H1 (cell line): ENCODE data around the gene COL19A1. TPM values are rescaled to one million over a fixed set of nuclear protein-coding genes. Genes with fewer than 3 reads are reported as not detected.

ENCODE experiments used
- CTCF ChIA-PET: fragments of 300-600 bp; sonication (Branson Sonifier 250); formaldehyde crosslinking; loops from one replicate; lab custom pipeline; 2021; ENCODE audit not compliant: partially characterized antibody; lab: Charles Lee
- POLR2A ChIA-PET: fragments of 300-600 bp; sonication (Branson Sonifier 250); formaldehyde crosslinking; loops from one replicate; lab custom pipeline; 2021; ENCODE audit warnings: inconsistent platforms; ENCODE audit not compliant: partially characterized antibody; lab: Charles Lee
- DNase-seq, 2 experiments: peaks; one replicate each; pipeline versions ENCODE4 v3.0.0 to v3.0.0-alpha.2; 2010 to 2022; ENCODE audit warnings: low spot score in 2 of 2, low read depth in 1 of 2, mixed read lengths in 1 of 2
- FAIRE-seq: peaks from 2 replicates; lab custom pipeline; 2011; peaks lifted over from hg19 to GRCh38; lab: Jason Lieb, UNC
- H2AFZ ChIP-seq: 2 replicates; pipeline ENCODE4 v1.8.1; 2012; ENCODE audit warnings: low read length, inconsistent platforms
- H2AK5ac ChIP-seq: 2 replicates; pipeline ENCODE4 v1.6.1; 2013; ENCODE audit warnings: low read depth, low read length
- H2BK120ac ChIP-seq: replicated peaks from 2 replicates; pipeline ENCODE3; 2013; ENCODE audit warnings: low read depth, low read length, inconsistent platforms
- H2BK12ac ChIP-seq: 2 replicates; pipeline ENCODE4 v1.6.1; 2013; ENCODE audit warnings: low read depth, low read length
- H2BK15ac ChIP-seq: 2 replicates; pipeline ENCODE4 v1.6.1; 2013; ENCODE audit warnings: low read length
- H2BK20ac ChIP-seq: 2 replicates; pipeline ENCODE4 v1.6.1; 2013; ENCODE audit warnings: low read length
- H2BK5ac ChIP-seq: 2 replicates; pipeline ENCODE4 v1.6.1; 2013; ENCODE audit warnings: low read depth, low read length
- H3K14ac ChIP-seq: 2 replicates; pipeline ENCODE4 v1.6.1; 2013; ENCODE audit warnings: inconsistent platforms; ENCODE audit not compliant: insufficient read length
- H3K18ac ChIP-seq: 2 replicates; pipeline ENCODE4 v1.6.1; 2013; ENCODE audit warnings: low read length; ENCODE audit errors: extremely low read depth
- H3K23ac ChIP-seq: 2 replicates; pipeline ENCODE4 v1.6.1; 2013; ENCODE audit warnings: inconsistent platforms; ENCODE audit not compliant: insufficient read length
- H3K23me2 ChIP-seq: 2 replicates; pipeline ENCODE4 v1.6.1; 2013; ENCODE audit warnings: low read depth, low read length
- H3K27ac ChIP-seq: 2 replicates; pipeline ENCODE4 v1.6.1; 2011; ENCODE audit warnings: low read depth, low read length, inconsistent platforms
- H3K27me3 ChIP-seq, 4 experiments: replicated peaks in 1 of 4; 1 replicate in 1 of 4; 2 replicates in 3 of 4; pipeline versions ENCODE4 v1.6.1 to v1.8.1; 2011 to 2013; ENCODE audit warnings: low read length in 3 of 4, mild to moderate bottlenecking in 3 of 4, inconsistent platforms in 2 of 4, mixed read lengths in 2 of 4, moderate library complexity in 1 of 4; ENCODE audit not compliant: control insufficient read depth in 3 of 4, insufficient read depth in 3 of 4; ENCODE audit errors: extremely low read depth in 1 of 4
- H3K36me3 ChIP-seq, 4 experiments: 2 replicates each; pipeline versions ENCODE4 v1.6.1 to v1.8.1; 2011 to 2013; ENCODE audit warnings: mild to moderate bottlenecking in 4 of 4, low read length in 3 of 4, moderate library complexity in 2 of 4, control low read depth in 1 of 4, inconsistent platforms in 1 of 4; ENCODE audit not compliant: insufficient read depth in 4 of 4, control insufficient read depth in 2 of 4
- H3K4ac ChIP-seq: replicated peaks from 2 replicates; pipeline ENCODE3; 2013; ENCODE audit warnings: low read length, low read depth, mixed read lengths, inconsistent platforms; ENCODE audit not compliant: insufficient read length
- H3K4me1 ChIP-seq, 4 experiments: replicated peaks in 1 of 4; 1 replicate in 1 of 4; 2 replicates in 3 of 4; pipeline versions ENCODE4 v1.6.1 to v1.8.1; 2011 to 2013; ENCODE audit warnings: low read length in 3 of 4, inconsistent platforms in 2 of 4, mixed read lengths in 1 of 4; ENCODE audit not compliant: insufficient read depth in 4 of 4, control insufficient read depth in 3 of 4
- H3K4me2 ChIP-seq, 2 experiments: 2 replicates each; pipeline versions ENCODE4 v1.6.1 to v1.8.1; 2011 to 2013; ENCODE audit warnings: low read depth in 2 of 2, low read length in 2 of 2, control low read depth in 1 of 2, inconsistent platforms in 1 of 2, mild to moderate bottlenecking in 1 of 2; ENCODE audit not compliant: insufficient read depth in 1 of 2
- H3K4me3 ChIP-seq, 4 experiments: fragments of 200-600, 300-600 bp in 1 of 4; sonication (generic), shearing (Covaris generic), sonication (Bioruptor Twin) in 1 of 4; 2 replicates each; pipeline versions ENCODE4 v1.5.1 to v1.8.1; 2011 to 2016; ENCODE audit warnings: low read length in 4 of 4, low read depth in 3 of 4, control low read depth in 2 of 4, inconsistent platforms in 2 of 4, mild to moderate bottlenecking in 2 of 4, mixed read lengths in 1 of 4, moderate library complexity in 1 of 4; ENCODE audit not compliant: insufficient read depth in 2 of 4; ENCODE audit errors: extremely low read depth in 1 of 4
- H3K56ac ChIP-seq: replicated peaks from 2 replicates; pipeline ENCODE3; 2013; ENCODE audit warnings: low read depth, mild to moderate bottlenecking, mixed read lengths, low read length, inconsistent platforms; ENCODE audit not compliant: insufficient read length
- H3K79me1 ChIP-seq: 2 replicates; pipeline ENCODE4 v1.6.1; 2013; ENCODE audit warnings: low read depth, low read length, control low read depth
- H3K79me2 ChIP-seq, 2 experiments: 2 replicates each; pipeline versions ENCODE4 v1.6.1 to v1.8.1; 2012 to 2013; ENCODE audit warnings: low read length in 2 of 2, mild to moderate bottlenecking in 2 of 2, inconsistent platforms in 1 of 2; ENCODE audit not compliant: insufficient read depth in 2 of 2, control insufficient read depth in 1 of 2
- H3K9ac ChIP-seq, 4 experiments: replicated peaks in 1 of 4; 1 replicate in 1 of 4; 2 replicates in 3 of 4; pipeline versions ENCODE4 v1.6.1 to v1.8.1; 2011 to 2013; ENCODE audit warnings: low read depth in 3 of 4, low read length in 3 of 4, control low read depth in 2 of 4, mild to moderate bottlenecking in 2 of 4, moderate library complexity in 2 of 4, inconsistent platforms in 1 of 4; ENCODE audit errors: extremely low read depth in 1 of 4
- H3K9me3 ChIP-seq, 2 experiments: 2 replicates each; pipeline versions ENCODE4 v1.6.1 to v1.8.1; 2012 to 2013; ENCODE audit warnings: mild to moderate bottlenecking in 2 of 2, moderate library complexity in 2 of 2, control low read depth in 1 of 2, inconsistent platforms in 1 of 2, low read depth in 1 of 2, low read length in 1 of 2, mixed read lengths in 1 of 2; ENCODE audit not compliant: insufficient read depth in 2 of 2
- H4K20me1 ChIP-seq, 2 experiments: replicated peaks in 1 of 2; 2 replicates each; pipeline versions ENCODE3 to v1.8.1; 2011 to 2013; ENCODE audit warnings: inconsistent platforms in 2 of 2, low read length in 2 of 2, mild to moderate bottlenecking in 1 of 2; ENCODE audit not compliant: insufficient read depth in 2 of 2, control insufficient read depth in 1 of 2
- H4K5ac ChIP-seq: 2 replicates; pipeline ENCODE4 v1.6.1; 2013; ENCODE audit warnings: low read length, low read depth, mixed read lengths, inconsistent platforms; ENCODE audit not compliant: insufficient read length
- H4K8ac ChIP-seq: 2 replicates; pipeline ENCODE4 v1.8.0; 2013; ENCODE audit warnings: mild to moderate bottlenecking, moderate library complexity, low read length, inconsistent platforms; ENCODE audit not compliant: insufficient read depth; ENCODE audit errors: extremely low read depth
- H4K91ac ChIP-seq: replicated peaks from 2 replicates; pipeline ENCODE3; 2013; ENCODE audit warnings: low read length, mixed read lengths, inconsistent platforms; ENCODE audit not compliant: insufficient read length
- ASH2L ChIP-seq: fragments of 200-600, 300-600 bp; sonication (generic); IDR thresholded peaks from one replicate; pipeline ENCODE4 v1.7.1; 2017; ENCODE audit warnings: low read length
- KDM4A ChIP-seq: IDR thresholded peaks from one replicate; pipeline ENCODE4 v1.7.1; 2012; ENCODE audit warnings: low read depth, mild to moderate bottlenecking, moderate library complexity, low read length, inconsistent platforms; ENCODE audit not compliant: severe bottlenecking
- ZNF274 ChIP-seq: IDR thresholded peaks from 2 replicates; pipeline ENCODE4 v1.7.0; 2012; ENCODE audit warnings: low read length, borderline replicate concordance; ENCODE audit errors: extremely low read depth
- WGBS, 2 experiments: shearing (Covaris generic) in 1 of 2; methylation state at CpG; one replicate each; pipeline versions ENCODE4 v1.1.6 to v1.1.7; 2013 to 2015; ENCODE audit warnings: low lambda C conversion rate in 2 of 2, mixed read lengths in 2 of 2, inconsistent platforms in 1 of 2, low coverage in 1 of 2, missing lambda C conversion rate in 1 of 2; ENCODE audit not compliant: insufficient replicate concordance in 2 of 2, insufficient coverage in 1 of 2, insufficient read length in 1 of 2; ENCODE audit errors: extremely low coverage in 1 of 2, missing lambda C conversion rate in 1 of 2; 5-methylcytosine and 5-hydroxymethylcytosine counted together
- polyA plus RNA-seq, 7 experiments: library from polyadenylated mRNA; depleted of rRNA in 3 of 7; stranded (reverse) in 5 of 7; unstranded in 2 of 7; fragments of >200 nt in 5 of 7; fragments of 200-250 nt in 2 of 7; gene quantifications; 1 replicate in 5 of 7; 2 replicates in 1 of 7; 4 replicates in 1 of 7; pipeline versions ENCODE4 v1.2.1 to v1.2.3, GENCODE V29; 2011 to 2013; ENCODE audit warnings: missing spikeins in 2 of 7, mixed read lengths in 2 of 7
- total RNA-seq: library from RNA; stranded (reverse); fragmentation: NEBNext Ultra II Directional; extraction: Animal tissue kit (Norgen Biotek cat#: 25700); gene quantifications from 2 replicates; pipeline ENCODE4 v1.2.1, GENCODE V29; 2021

The COL19A1 gene
- total and polyA plus RNA-seq, 2 of the 8 experiments (the other 6 are each of a cell fraction or from before 2014, with no cell fraction given): not detected

DNA sequence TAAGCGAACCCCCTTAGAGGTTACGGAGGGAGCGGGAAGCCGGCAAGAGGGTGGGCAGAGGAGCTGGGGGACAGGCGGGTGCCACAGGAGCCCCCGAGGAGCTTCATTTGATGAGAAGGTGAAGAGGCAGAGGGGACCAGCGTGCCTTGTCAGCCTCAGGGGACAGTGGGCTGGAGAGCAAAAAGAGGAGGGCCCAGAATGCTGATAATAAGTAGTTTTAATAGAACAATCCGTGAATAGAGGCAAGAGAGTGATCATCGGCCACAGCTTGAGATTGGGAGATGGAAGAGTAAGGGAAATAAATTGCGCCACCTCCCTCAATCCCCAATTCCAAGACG, 1.3 kb downstream of the COL19A1 start:
- Histone ChIP-seq H2BK120ac (no peak overlapping the region), H3K18ac (no peak overlapping the region; the same call in 1 of the 2 replicates), H3K56ac (no peak overlapping the region), H3K14ac (no peak overlapping the region), H3K4ac (no peak overlapping the region), H3K9ac (peak overlapping the region in 1 of 4 experiments; percentile 12; a peak in 1 of 7 replicates), H3K4me1 (peaks cover 0 to 2% (median 0%) of the 10 kb centered on the region in 4 experiments; a peak in 2 of 7 replicates), H4K8ac (0 out of 2 replicates have a peak overlapping the region, but pooled peaks have one; percentile 15), H3K9me3 (no peaks in the 10 kb centered on the region), H3K27me3 (peaks cover 2 to 32% (median 21%) of the 10 kb centered on the region in 4 experiments), H2BK15ac (no peak overlapping the region), H3K79me1 (no peaks in the 10 kb centered on the region), H2AK5ac (no peak overlapping the region), H3K4me3 (peak overlapping the region; percentile 24 to 71 (median 38)), H4K20me1 (no peaks in the 10 kb centered on the region), H3K27ac (no peak overlapping the region), H3K36me3 (no peaks in the 10 kb centered on the region), H4K5ac (no peak overlapping the region), H3K79me2 (no peaks in the 10 kb centered on the region), H2BK5ac (no peak overlapping the region), H2AFZ (no peak overlapping the region), H4K91ac (no peak overlapping the region), H3K23ac (no peak overlapping the region), H2BK12ac (0 out of 2 replicates have a peak overlapping the region, but pooled peaks have one; percentile 17), H2BK20ac (no peak overlapping the region), H3K4me2 (peak overlapping the region; percentile 88 to 96), H3K23me2 (peaks cover 14% of the 10 kb centered on the region)
- peak; percentile 61 for TF ChIP-seq KDM4A
- no peak for TF ChIP-seq ZNF274
- peak; percentile 15 for TF ChIP-seq ASH2L
- FAIRE-seq (no peak), DNase-seq (no peak)
- WGBS, 2 experiments: 12% methylated on average over 11 of the region's 11 CpGs; no CpG with 5 or more reads in 1 of the 2 experiments
- ChIA-PET CTCF (interaction anchor here (0.6 to 1.7 kb wide), 5 partner anchors 43 to 237 kb away, joined by 3 to 5 read pairs (median 4); partner anchors contain the start of gene LMBRD1), POLR2A (no interaction called here)
